AG09309 (cell line): ENCODE data around the gene JCHAIN.
A peak's percentile ranks its signal among the peaks of the same experiment; 100 is the strongest.
"Not testable (repeated sequence)": the region's sequence is repeated elsewhere in the genome, so short reads cannot be mapped to it uniquely, and the experiment has no call there.

Experiments
- DNase-seq: peaks from one replicate; pipeline ENCODE4 v3.0.0-alpha.2; 2010; ENCODE audit warnings: low read depth
- H3K4me3 ChIP-seq: 2 replicates; pipeline ENCODE4 v1.5.1; 2011; ENCODE audit warnings: mild to moderate bottlenecking, low read depth, low read length, moderate library complexity; ENCODE audit not compliant: control insufficient read depth
- CTCF ChIP-seq: IDR thresholded peaks from 2 replicates; pipeline ENCODE4 v1.5.1; 2011; ENCODE audit warnings: mild to moderate bottlenecking, low read depth, low read length, inconsistent platforms; ENCODE audit not compliant: insufficient read depth, control insufficient read depth; ENCODE audit errors: missing control alignments

The JCHAIN gene

GRCh38 chr4:70660106-70660505 lies 6.2 kb downstream of the JCHAIN start:
- DNase-seq: no peak
- no peak for TF ChIP-seq CTCF
- no peak overlapping the region for H3K4me3 ChIP-seq

- DNase-seq: no peak
- no peak overlapping the region for H3K4me3 ChIP-seq
- no peak for TF ChIP-seq CTCF
Observed at GRCh38 chr4:70658418-70658817, 7.9 kb downstream of the JCHAIN start.

- no peak overlapping the region for H3K4me3 ChIP-seq
Observed at GRCh38 chr4:70657326-70657725, 9.0 kb downstream of the JCHAIN start.

GRCh38 chr4:70654605-70655011 lies 11.7 kb downstream of the JCHAIN start:
- no peak overlapping the region for H3K4me3 ChIP-seq
- no peak for TF ChIP-seq CTCF
- DNase-seq: peak; percentile 27

More at GRCh38 chr4:70657326-70657725, 9.0 kb downstream of the JCHAIN start:
- no peak for DNase-seq
- TF ChIP-seq CTCF: no peak

GRCh38 chr4:70651864-70652506 lies 14.3 kb downstream of the JCHAIN start:
- H3K4me3 ChIP-seq: no peak overlapping the region
- DNase-seq: peak; percentile 11
- peak; percentile 33 for TF ChIP-seq CTCF

- not testable (repeated sequence) for H3K4me3 ChIP-seq, DNase-seq
Observed at GRCh38 chr4:70650741-70651140, 15.6 kb downstream of the JCHAIN start.

- no peak for TF ChIP-seq CTCF
- no peak for DNase-seq
- H3K4me3 ChIP-seq: no peak overlapping the region
Observed at GRCh38 chr4:70640192-70640591, 26.1 kb downstream of the JCHAIN start.
